Activated CD8-positive, alpha-beta memory T cell treated with anti-CD3 and anti-CD28 coated beads, Interleukin-2, amount 50 U/mL, for 24 hours (primary cell): ENCODE data around the gene PI16.

ENCODE experiments used
- DNase-seq: peaks from one replicate; pipeline ENCODE4 v3.0.0-alpha.2; 2020; ENCODE audit errors: extremely low read depth

The PI16 gene

GRCh38 chr6:36954262-36954931 lies at the start of gene PI16:
PI16 (plus strand) TSS chr6:36954738; CDS start chr6:36954761, 23 bp downstream.
- no peak for DNase-seq

- DNase-seq = no peak
Observed at GRCh38 chr6:36904851-36905393, 49.6 kb upstream of the PI16 start.

- no peak for DNase-seq
Observed at GRCh38 chr6:36906539-36907325, 47.8 kb upstream of the PI16 start.

GRCh38 chr6:36907781-36908180 lies 46.8 kb upstream of the PI16 start:
- DNase-seq = no peak

GRCh38 chr6:36908747-36909146 lies 45.8 kb upstream of the PI16 start:
- DNase-seq = no peak

GRCh38 chr6:36912030-36912454 lies 42.5 kb upstream of the PI16 start:
- peak; percentile 12 for DNase-seq

- DNase-seq = peak; percentile 15
Observed at GRCh38 chr6:36912586-36912985, 42.0 kb upstream of the PI16 start.

GRCh38 chr6:36913082-36913481 lies 41.5 kb upstream of the PI16 start:
- DNase-seq = no peak

- DNase-seq = no peak
Observed at GRCh38 chr6:36914227-36914794, 40.2 kb upstream of the PI16 start.

- DNase-seq = no peak
Observed at GRCh38 chr6:36915599-36915998, 38.9 kb upstream of the PI16 start.

GRCh38 chr6:36916126-36916525 lies 38.4 kb upstream of the PI16 start:
- DNase-seq = no peak

- no peak for DNase-seq
Observed at GRCh38 chr6:36917541-36918193, 36.9 kb upstream of the PI16 start.

GRCh38 chr6:36920049-36920448 lies 34.5 kb upstream of the PI16 start:
- DNase-seq = no peak

GRCh38 chr6:36920546-36920945 lies 34.0 kb upstream of the PI16 start:
- DNase-seq = no peak

GRCh38 chr6:36924131-36924530 lies 30.4 kb upstream of the PI16 start:
- no peak for DNase-seq

- DNase-seq = no peak
Observed at GRCh38 chr6:36924778-36925374, 29.7 kb upstream of the PI16 start.

GRCh38 chr6:36925809-36926208 lies 28.7 kb upstream of the PI16 start:
- DNase-seq = no peak

GRCh38 chr6:36926708-36927513 lies 27.6 kb upstream of the PI16 start:
- DNase-seq = no peak

GRCh38 chr6:36927691-36928546 lies 26.6 kb upstream of the PI16 start:
- DNase-seq = no peak

- DNase-seq = no peak
Observed at GRCh38 chr6:36928547-36928918, 26.0 kb upstream of the PI16 start.
